CD4-positive, alpha-beta T cell (primary cell): Measurements from ENCODE around the gene KIF5C. TPM values are rescaled to one million over a fixed set of nuclear protein-coding genes. Genes with fewer than 3 reads are reported as not detected.

Experiments
- ATAC-seq: fragments of 200-7000 bp; cut with Tn5 transposase; one replicate; pipeline ENCODE4 v1.10.0; 2022; ENCODE audit warnings: mild to moderate bottlenecking; ENCODE audit not compliant: poor library complexity
- CTCF ChIA-PET: fragments of 350-600 bp; sonication (Branson Sonifier 250); formaldehyde crosslinking; loops from one replicate; lab custom pipeline; 2021; ENCODE audit warnings: antibody characterized with exemption, inconsistent platforms; lab: Charles Lee
- POLR2A ChIA-PET: fragments of 350-600 bp; sonication (Branson Sonifier 250); formaldehyde crosslinking; loops from one replicate; lab custom pipeline; 2021; ENCODE audit warnings: antibody characterized with exemption, inconsistent platforms; lab: Charles Lee
- DNase-seq, 14 experiments: peaks; one replicate each; pipeline ENCODE4 v3.0.0-alpha.2; 2013 to 2020; ENCODE audit warnings: mixed read lengths in 2 of 14
- H3K27ac ChIP-seq, 2 donors: one replicate each; pipeline versions ENCODE4 v1.5.1 to v1.7.0; 2013; ENCODE audit warnings: low read length in 2 of 2, low read depth in 1 of 2, mild to moderate bottlenecking in 1 of 2
- H3K27me3 ChIP-seq, 2 experiments: 1 replicate in 1 of 2; 2 replicates in 1 of 2; pipeline versions ENCODE4 v1.6.1 to v1.7.0; 2013; ENCODE audit warnings: low read length in 2 of 2, control low read depth in 1 of 2, mild to moderate bottlenecking in 1 of 2, moderate library complexity in 1 of 2; ENCODE audit not compliant: insufficient read depth in 2 of 2, control insufficient read depth in 1 of 2
- H3K36me3 ChIP-seq: one replicate; pipeline ENCODE4 v1.6.1; 2013; ENCODE audit warnings: low read length, control low read depth; ENCODE audit not compliant: insufficient read depth
- H3K4me1 ChIP-seq: one replicate; pipeline ENCODE4 v1.6.1; 2013; ENCODE audit warnings: low read length, control low read depth; ENCODE audit not compliant: insufficient read depth
- H3K4me3 ChIP-seq: one replicate; pipeline ENCODE4 v1.5.1; 2013; ENCODE audit warnings: mild to moderate bottlenecking, low read length, moderate library complexity
- H3K9me3 ChIP-seq, 2 experiments: 1 replicate in 1 of 2; 2 replicates in 1 of 2; pipeline versions ENCODE4 v1.6.1 to v1.7.0; 2013; ENCODE audit warnings: low read length in 2 of 2, mild to moderate bottlenecking in 2 of 2, control low read depth in 1 of 2, moderate library complexity in 1 of 2; ENCODE audit not compliant: control insufficient read depth in 1 of 2, insufficient read depth in 1 of 2
- H3K27ac Mint-ChIP-seq: one replicate; pipeline ENCODE4 v1.8.0; 2020; ENCODE audit warnings: mixed read lengths
- H3K27me3 Mint-ChIP-seq: one replicate; pipeline ENCODE4 v1.8.0; 2021; ENCODE audit warnings: mixed read lengths
- H3K36me3 Mint-ChIP-seq: one replicate; pipeline ENCODE4 v1.8.0; 2021; ENCODE audit warnings: low read depth, mixed read lengths
- H3K4me1 Mint-ChIP-seq: one replicate; pipeline ENCODE4 v1.8.0; 2021; ENCODE audit warnings: low read depth, mixed read lengths
- H3K4me3 Mint-ChIP-seq: one replicate; pipeline ENCODE4 v1.8.0; 2020; ENCODE audit warnings: mild to moderate bottlenecking, mixed read lengths
- H3K9me3 Mint-ChIP-seq: one replicate; pipeline ENCODE4 v1.8.0; 2020; ENCODE audit warnings: mixed read lengths
- CTCF ChIP-seq: fragments of 200-600 bp; IDR thresholded peaks from one replicate; pipeline ENCODE4 v1.8.0; 2022; ENCODE audit warnings: antibody characterized with exemption, mild to moderate bottlenecking
- intact Hi-C, 2 experiments: fragments of 100-400 bp; cut with DNase I in 1 of 2; cut with micrococcal nuclease in 1 of 2; formaldehyde crosslinking; loops; one replicate each; pipeline versions ENCODE4 v1.15.1 to v1.9.0; 2023 to 2025; cut with DNase I, micrococcal nuclease
- total RNA-seq, 174 experiments: library from RNA in 2 of 174; stranded (reverse) in 2 of 174; gene quantifications; one replicate each; pipeline ENCODE4 v1.2.3 and lab custom pipeline; 2021 to 2026

The KIF5C gene
- total RNA-seq, 2 experiments from 2014 or later = 7.3 to 8.1 TPM

GRCh38 chr2:149015926-149016563, 141.0 kb downstream of the KIF5C start:
- Histone ChIP-seq H3K27me3 (no peaks in the 10 kb centered on the region), H3K4me1 (peaks cover 3% of the 10 kb centered on the region), H3K9me3 (no peaks in the 10 kb centered on the region), H3K4me3 (no peak overlapping the region), H3K27ac (no peak overlapping the region), H3K36me3 (peaks cover 11% of the 10 kb centered on the region)
- Mint-ChIP-seq H3K36me3 (no peaks in the 10 kb centered on the region), H3K27ac (no peak overlapping the region), H3K4me3 (no peak overlapping the region), H3K4me1 (no peaks in the 10 kb centered on the region), H3K9me3 (no peaks in the 10 kb centered on the region), H3K27me3 (no peaks in the 10 kb centered on the region)
- POLR2A ChIA-PET = no interaction called here
- TF ChIP-seq CTCF = no peak
- CTCF ChIA-PET = interaction anchor here (2.6 kb wide), 1 partner anchor 545 kb away, joined by 9 read pairs; no protein-coding TSS in a partner anchor
- intact Hi-C loops = no loop called here
- ATAC-seq = no peak
- DNase-seq = no peak

GRCh38 chr2:149017116-149017985, 142.3 kb downstream of the KIF5C start:
- Mint-ChIP-seq H3K27ac (no peak overlapping the region), H3K27me3 (no peaks in the 10 kb centered on the region), H3K9me3 (no peaks in the 10 kb centered on the region), H3K4me1 (no peaks in the 10 kb centered on the region), H3K4me3 (no peak overlapping the region), H3K36me3 (no peaks in the 10 kb centered on the region)
- H3K9me3 ChIP-seq = no peaks in the 10 kb centered on the region
- no peak overlapping the region for H3K4me3 ChIP-seq
- peaks cover 3% of the 10 kb centered on the region for H3K4me1 ChIP-seq
- TF ChIP-seq CTCF = peak; percentile 81
- ATAC-seq (peak; percentile 73), DNase-seq (peak; percentile 48 to 82 (median 66))
- H3K27ac ChIP-seq = no peak overlapping the region
- ChIA-PET CTCF (interaction anchor here (0.9 to 2.6 kb wide), 5 partner anchors 9 to 556 kb away, joined by 3 to 9 read pairs (median 3); no protein-coding TSS in a partner anchor), POLR2A (interaction anchor here (0.6 to 1.6 kb wide), 3 partner anchors 539 to 1027 kb away, joined by 3 to 6 read pairs (median 3); no protein-coding TSS in a partner anchor)
- H3K36me3 ChIP-seq = peaks cover 3% of the 10 kb centered on the region
- intact Hi-C loops = loop anchor here (1.0 kb wide), 2 partner anchors 543 to 544 kb away; no protein-coding TSS in a partner anchor
- H3K27me3 ChIP-seq = no peaks in the 10 kb centered on the region

- no peak overlapping the region for H3K4me3 Mint-ChIP-seq
- no peak for DNase-seq
- H3K36me3 ChIP-seq = no peaks in the 10 kb centered on the region
- H3K36me3 Mint-ChIP-seq = no peaks in the 10 kb centered on the region
- H3K27ac ChIP-seq = no peak overlapping the region
- peaks cover 3% of the 10 kb centered on the region for H3K4me1 ChIP-seq
- no peaks in the 10 kb centered on the region for H3K9me3 Mint-ChIP-seq
- ChIA-PET POLR2A (no interaction called here), CTCF (no interaction called here)
- TF ChIP-seq CTCF = no peak
- ATAC-seq = no peak
- no peaks in the 10 kb centered on the region for H3K27me3 Mint-ChIP-seq
- no peaks in the 10 kb centered on the region for H3K27me3 ChIP-seq
- no peaks in the 10 kb centered on the region for H3K9me3 ChIP-seq
- no peak overlapping the region for H3K27ac Mint-ChIP-seq
- no peaks in the 10 kb centered on the region for H3K4me1 Mint-ChIP-seq
- intact Hi-C loops = no loop called here
- H3K4me3 ChIP-seq = no peak overlapping the region
Measured at GRCh38 chr2:149018981-149019380, 144.0 kb downstream of the KIF5C start.
